Upper lobe of left lung (tissue), 4 donors: ENCODE results near the gene MYB.

Experiments
- EP300 ChIP-seq, 4 donors: sonication (generic); formaldehyde crosslinking; IDR thresholded peaks; one replicate each; pipeline ENCODE4 v1.5.1; 2017; ENCODE audit warnings: antibody characterized with exemption in 4 of 4, control low read depth in 2 of 4
- POLR2A ChIP-seq, 4 donors: fragments of 450-650 bp; IDR thresholded peaks; one replicate each; pipeline ENCODE4 v1.5.1; 2016 to 2017; ENCODE audit warnings: antibody characterized with exemption in 4 of 4, mild to moderate bottlenecking in 2 of 4
- POLR2AphosphoS5 ChIP-seq, 2 donors: sonication (generic); formaldehyde crosslinking; IDR thresholded peaks; one replicate each; pipeline ENCODE4 v1.5.1; 2017; ENCODE audit warnings: antibody characterized with exemption in 2 of 2
- TF ChIP-seq, protein P1 (sequence below), 6 experiments: fragments of 450-650 bp in 4 of 6; fragments of 200-600 bp in 2 of 6; sonication (generic) in 2 of 6; IDR thresholded peaks; one replicate each; pipeline ENCODE4 v1.5.1; 2016 to 2019; ENCODE audit warnings: antibody characterized with exemption in 6 of 6

DNA sequence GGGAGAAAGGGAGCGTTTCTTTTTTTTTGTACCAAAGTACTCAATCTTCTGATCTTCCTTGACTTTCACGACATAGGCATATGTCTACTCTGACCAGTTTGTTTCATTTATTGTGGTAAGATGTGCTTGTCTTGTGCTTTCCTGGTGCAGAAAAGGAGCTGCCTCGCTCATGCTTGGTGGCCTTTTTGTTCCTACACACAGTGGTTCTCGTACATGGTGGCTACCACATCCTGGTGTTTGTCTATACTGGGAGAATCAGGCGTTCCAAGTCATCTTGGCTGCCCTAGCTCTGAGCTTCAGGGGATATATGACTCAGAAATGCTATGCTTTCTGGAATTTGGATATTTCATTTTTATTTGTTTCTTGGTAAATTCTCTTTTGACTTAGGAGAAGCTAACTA, 31.8 kb downstream of the MYB start:
- TF ChIP-seq POLR2AphosphoS5 (IDR thresholded peaks at IDR 0.05) (no peak), POLR2A (IDR thresholded peaks at IDR 0.05) (no peak), EP300 (IDR thresholded peaks at IDR 0.05) (no peak)
- TF ChIP-seq, protein P1, sequence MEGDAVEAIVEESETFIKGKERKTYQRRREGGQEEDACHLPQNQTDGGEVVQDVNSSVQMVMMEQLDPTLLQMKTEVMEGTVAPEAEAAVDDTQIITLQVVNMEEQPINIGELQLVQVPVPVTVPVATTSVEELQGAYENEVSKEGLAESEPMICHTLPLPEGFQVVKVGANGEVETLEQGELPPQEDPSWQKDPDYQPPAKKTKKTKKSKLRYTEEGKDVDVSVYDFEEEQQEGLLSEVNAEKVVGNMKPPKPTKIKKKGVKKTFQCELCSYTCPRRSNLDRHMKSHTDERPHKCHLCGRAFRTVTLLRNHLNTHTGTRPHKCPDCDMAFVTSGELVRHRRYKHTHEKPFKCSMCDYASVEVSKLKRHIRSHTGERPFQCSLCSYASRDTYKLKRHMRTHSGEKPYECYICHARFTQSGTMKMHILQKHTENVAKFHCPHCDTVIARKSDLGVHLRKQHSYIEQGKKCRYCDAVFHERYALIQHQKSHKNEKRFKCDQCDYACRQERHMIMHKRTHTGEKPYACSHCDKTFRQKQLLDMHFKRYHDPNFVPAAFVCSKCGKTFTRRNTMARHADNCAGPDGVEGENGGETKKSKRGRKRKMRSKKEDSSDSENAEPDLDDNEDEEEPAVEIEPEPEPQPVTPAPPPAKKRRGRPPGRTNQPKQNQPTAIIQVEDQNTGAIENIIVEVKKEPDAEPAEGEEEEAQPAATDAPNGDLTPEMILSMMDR (IDR thresholded peaks at IDR 0.05) = no peak
